Stimulated activated CD8-positive, alpha-beta memory T cell treated with anti-CD3 and anti-CD28 coated beads, Interleukin-7, amount 100 ng/mL, for 48 hours (primary cell): ENCODE data around the gene ITLN2.
"Not testable (repeated sequence)": the region's sequence is repeated elsewhere in the genome, so short reads cannot be mapped to it uniquely, and the experiment has no call there.

Experiments
- DNase-seq, 2 donors: peaks; one replicate each; pipeline ENCODE4 v3.0.0-alpha.2; 2020; ENCODE audit warnings: low read depth in 1 of 2; ENCODE audit errors: extremely low read depth in 1 of 2

ITLN2 gene

DNA sequence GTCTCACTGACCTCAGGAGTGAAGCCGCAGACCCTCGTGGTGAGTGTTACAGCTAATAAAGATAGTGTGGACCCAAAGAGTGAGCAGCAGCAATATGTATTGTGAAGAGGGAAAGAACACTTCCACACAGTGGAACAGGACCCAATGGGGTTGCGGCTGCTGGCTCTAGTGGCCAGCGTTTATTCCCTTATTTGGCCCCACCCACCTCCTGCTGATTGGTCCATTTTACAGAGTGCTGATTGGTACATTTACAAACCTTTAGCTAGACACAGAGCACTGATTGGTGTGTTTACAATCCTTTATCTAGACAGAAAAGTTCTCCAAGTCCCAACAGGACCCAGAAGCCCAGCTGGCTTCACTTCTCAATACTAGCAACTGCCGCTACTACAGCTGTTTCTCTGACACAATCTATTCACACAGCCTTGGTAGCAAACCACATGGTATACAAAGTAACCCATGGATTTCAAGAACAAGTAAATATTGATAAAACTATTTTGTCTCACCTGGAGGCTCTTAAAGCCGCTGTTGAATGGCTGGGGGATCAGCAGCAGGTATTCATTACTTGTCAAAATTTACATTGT, 44.3 kb downstream of the ITLN2 start:
- DNase-seq, result no peak

DNA sequence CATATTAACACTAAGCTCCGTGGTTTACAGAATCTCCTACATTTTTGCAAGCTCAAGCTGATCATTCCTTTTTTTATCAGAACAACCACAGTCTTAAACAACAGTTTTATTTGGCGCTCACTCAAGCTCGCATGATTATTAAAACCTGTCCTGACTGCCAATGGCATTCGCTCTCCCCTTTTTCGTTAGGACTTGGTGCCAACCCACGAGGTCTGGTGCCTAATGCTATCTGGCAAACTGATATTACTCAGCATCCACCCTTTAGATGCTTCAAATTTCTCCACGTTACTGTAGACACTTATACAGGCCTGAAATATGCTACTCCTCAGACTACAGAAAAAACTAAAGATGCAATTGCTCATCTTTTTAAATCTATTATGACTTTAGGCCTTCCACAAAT, 46.6 kb downstream of the ITLN2 start:
- DNase-seq, result no peak

DNA sequence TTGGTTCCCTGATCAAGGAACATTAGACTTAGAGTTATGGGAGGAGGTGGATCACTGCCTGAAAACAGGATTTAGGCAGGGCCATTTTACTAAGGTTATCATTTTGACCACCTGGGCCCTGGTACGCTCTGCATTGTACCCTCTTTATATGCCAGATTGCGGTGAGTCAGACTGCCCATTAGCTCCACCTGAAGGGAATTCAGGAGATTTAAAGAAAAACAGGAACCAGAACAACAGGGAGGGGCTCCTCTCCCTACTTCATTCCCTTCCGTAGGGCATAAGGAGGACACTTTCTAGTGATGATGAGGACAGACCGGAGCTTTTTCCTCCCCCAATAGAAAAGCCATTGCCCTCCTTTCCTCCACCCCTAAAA, 49.0 kb downstream of the ITLN2 start:
- no peak for DNase-seq

DNA sequence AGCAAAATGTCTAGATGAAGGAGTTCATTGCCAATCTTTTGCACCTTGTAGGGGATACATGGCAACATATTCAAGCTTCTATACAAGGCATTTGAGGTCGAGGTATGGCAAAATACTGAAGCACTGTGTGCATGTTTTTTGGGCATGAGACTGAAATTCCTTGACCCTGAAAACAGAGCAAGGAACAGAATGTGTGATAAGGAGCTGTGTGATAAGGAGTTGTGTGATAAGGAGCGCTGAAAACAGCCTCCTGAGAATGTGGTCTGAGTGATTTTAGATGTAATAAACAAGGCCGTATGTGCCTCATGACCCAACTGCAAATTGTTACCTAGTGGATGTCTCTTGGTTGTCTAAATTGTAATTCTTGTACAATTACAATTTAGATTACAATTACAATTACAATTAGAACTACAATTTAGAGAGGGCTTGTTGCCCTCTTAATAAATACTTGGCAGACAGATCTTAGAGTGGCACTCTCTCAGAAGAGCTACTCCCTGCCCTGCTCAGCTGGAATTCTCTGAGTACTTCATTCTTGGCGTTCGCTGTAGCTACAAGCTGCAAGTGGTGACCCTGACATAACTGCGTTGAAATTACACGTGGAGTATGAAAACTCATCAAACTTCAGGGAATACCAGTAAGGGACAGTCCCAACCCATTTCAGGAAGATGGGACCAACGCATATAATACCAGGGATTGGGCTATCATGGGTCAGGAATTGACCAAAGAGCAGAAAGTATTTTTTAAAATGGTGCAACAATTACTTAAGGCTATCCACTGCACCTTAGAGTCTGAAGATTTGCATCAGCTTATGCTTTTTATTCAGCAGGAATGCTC, 49.6 kb downstream of the ITLN2 start:
- no peak for DNase-seq

DNA sequence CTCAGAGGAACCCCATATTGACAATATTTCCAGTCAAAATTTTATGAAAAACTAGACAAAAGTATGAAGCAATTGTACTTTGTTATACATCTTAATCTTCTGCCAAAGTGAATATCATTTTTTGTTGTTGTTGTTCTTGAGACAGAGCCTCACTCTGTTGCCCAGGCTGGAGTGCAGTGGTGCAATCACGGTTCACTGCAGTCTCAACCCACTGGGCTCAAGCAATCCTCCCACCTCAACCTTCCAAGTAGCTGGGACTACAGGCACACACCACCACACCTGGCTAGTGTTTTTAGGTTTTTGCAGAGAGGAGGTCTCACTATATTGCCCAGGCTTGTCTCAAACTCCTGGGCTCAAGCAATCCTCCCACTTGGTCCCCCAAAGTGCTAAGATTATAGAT, 52.4 kb downstream of the ITLN2 start:
- not testable (repeated sequence) for DNase-seq

DNA sequence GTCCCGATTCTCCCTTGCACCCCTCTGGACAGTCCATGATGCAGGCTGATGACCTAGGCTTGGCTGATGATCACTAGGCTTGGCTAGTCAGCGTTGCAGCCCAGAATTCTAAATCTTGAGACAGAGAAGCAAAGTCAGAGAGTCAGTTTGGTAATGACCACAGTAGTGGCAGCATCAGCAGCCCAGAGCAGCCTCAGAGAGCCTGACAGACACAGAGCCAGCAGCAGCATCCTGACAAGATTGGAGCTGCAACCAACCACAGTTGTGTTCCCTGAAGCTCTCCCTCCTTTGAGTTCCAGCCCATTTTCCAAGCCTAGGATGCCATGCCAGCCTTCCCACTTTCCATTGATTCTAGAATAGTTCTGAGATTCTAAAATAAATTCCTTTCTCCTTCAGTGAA, 52.8 kb downstream of the ITLN2 start:
- no peak for DNase-seq

DNA sequence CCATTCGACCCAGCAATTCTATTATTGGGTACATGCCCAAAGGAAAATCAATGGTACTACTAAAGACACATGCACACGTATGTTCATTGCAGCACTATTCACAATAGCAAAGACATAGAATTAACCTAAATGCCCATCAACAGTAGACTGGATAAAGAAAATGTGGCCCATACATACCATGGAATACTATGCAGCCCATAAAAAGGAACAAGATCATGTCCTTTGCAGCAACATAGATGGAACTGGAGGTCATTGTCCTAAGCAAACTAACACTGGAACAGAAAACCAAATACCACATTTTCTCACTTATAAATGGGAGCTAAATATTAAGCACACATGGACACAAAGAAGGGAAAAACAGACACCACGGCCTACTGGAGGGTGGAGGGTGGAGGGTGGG, 53.9 kb downstream of the ITLN2 start:
- DNase-seq, result not testable (repeated sequence)
